HPDE6-E6E7 (cell line): ENCODE results near the gene KIAA0586.
A peak's percentile ranks its signal among the peaks of the same experiment; 100 is the strongest.
"Not testable (repeated sequence)": the region's sequence is repeated elsewhere in the genome, so short reads cannot be mapped to it uniquely, and the experiment has no call there.

Experiments
- DNase-seq: peaks from one replicate; pipeline ENCODE4 v3.0.0; 2011; ENCODE audit warnings: missing footprints; ENCODE audit errors: extremely low spot score

Gene KIAA0586

DNA sequence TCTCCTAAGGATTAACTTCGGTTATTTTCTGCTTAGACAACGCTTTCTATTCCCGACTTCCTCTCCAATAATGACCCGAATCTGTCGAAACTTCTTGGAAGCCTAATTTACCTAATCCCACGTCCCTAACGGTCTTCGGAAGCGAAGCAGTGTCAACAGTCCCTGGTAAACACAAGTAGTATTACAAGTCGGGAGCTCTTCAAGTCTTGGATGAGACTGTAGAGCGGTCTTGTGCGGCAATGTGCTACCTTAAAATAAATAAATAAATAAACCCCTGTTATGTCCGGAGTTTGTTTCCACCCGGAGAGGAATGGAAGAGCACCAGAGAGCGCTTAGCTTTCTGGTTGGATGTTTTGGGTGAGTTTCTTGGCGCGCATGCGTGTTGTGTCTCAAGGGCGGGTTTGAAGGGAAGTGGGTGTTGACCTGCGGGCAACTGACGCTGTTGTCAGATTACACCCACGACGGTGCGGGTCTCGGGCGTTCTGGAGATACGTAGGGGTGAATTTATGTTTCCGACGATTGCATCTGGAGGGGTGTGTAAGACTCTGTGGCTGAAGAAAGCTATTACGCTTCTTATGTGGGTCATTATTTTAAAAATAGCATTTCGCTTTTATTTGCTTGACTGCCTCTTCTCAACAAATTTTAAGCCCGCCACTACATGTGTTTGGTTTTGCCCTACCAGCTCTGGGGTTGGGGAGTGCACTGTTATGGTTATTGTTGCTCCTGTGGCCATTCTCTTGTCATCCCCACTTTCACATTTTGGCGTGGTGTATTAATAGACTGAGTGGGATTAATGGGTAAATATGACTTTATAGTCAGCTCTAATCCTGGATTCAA, at the start of gene KIAA0586, which contains the start of gene TIMM9:
TSS of gene KIAA0586 (plus strand) at position 439 of the 837 bp plus-strand sequence. CDS start 546 bp downstream, outside the sequence.
TSS of gene TIMM9 (minus strand) at position 251 of the 837 bp plus-strand sequence. CDS start 15,586 bp downstream, outside the sequence.
- peak; percentile 91 for DNase-seq

DNA sequence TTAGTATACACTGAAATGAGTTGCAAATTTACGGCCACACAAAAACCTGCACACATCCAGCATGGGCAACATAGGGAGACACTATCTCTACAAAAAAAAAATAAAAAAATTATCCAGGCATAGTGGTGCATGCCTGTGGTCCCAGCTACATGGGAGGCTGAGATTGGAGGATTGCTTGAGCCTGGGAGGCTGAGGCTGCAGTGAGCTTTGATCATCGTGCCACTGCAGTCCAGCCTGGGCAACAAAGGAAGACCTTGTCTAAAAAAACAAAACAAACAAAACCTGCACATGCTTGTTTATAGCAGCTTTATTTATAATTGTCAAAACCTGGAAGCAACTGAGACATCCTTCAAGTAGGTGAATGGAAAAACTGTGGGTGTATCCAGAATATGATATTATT, 36.7 kb upstream of the KIAA0586 start:
- DNase-seq = no peak

DNA sequence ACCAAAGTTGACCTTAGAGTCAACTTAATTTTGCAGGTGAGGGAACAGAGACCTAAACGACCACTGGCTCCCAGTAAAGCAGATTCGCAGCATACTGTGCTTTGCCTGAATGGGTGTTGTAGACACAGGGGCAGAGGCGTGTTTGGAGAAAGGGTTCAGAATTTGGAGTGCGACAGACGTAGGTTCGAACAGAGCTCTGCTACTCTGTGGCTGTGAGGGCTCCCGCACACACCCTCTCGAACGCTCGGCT, 32.0 kb upstream of the KIAA0586 start:
- no peak for DNase-seq

DNA sequence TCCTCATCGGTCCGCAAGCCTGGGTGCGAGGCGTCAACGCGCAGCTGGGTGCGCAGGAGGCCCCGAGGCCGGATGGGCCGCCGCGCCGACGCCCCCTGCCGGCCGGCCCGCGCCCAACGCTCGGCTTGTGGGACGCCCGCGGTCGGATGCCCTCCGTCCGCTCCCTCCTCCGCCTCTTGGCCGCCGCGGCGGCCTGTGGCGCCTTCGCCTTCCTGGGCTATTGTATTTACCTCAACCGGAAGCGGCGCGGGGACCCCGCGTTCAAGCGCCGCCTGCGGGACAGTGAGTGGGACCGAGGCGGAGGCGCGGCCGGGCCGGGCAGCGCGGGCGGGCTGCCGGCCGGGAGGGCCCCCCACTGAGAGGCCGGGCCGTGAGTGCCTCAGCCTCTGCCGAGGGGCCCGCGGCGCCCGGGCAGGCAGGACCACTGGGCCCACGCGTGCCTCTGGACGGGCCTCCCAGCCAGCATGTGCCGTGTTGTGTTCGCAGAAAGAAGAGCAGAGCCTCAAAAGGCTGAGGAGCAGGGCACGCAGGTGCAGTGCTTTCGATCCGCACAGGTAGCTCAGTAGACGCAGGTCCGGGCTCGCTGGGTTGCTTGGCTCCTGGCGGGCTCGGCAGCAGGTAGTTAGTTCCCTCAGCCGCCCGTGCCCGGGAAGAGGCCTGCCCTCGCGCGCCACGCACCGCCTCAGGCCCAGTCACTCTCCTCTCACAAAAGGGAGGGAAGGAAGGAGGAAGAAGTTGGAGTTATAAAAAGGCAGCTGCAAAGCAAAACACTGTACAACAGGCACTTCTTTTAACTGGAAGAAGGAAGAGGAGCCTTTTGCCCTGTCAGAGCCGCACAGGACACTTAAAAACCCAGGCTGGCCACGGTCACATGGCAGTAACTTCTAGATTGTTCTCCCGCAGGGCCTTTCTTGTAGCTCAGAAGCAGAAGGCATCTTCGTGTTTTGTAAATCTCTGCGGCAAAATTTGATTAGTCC, 31.4 kb upstream of the KIAA0586 start, which contains the start of gene TOMM20L:
TSS of gene TOMM20L (plus strand) at position 119 of the 977 bp plus-strand sequence. CDS start at position 147, 28 bp downstream.
- peak; percentile 78 for DNase-seq

DNA sequence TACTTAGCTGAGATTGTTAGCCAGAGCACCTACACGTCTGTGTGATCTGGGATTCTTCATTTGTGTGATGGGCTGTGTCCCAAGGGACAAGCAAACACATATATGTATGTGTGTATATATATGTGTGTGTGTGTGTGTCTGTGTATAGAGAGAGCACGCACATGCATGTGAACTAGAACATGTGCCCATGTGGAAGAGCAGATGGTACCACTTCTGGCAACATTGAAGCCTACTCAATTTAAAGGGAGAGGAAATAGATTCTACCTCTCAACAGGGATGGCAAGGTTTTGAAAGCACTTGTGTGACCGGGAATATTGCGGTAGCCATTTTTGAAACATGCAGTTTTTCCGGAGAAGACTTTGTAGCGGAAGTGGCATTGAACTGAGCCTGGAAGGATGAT, 30.4 kb upstream of the KIAA0586 start:
- DNase-seq = no peak

DNA sequence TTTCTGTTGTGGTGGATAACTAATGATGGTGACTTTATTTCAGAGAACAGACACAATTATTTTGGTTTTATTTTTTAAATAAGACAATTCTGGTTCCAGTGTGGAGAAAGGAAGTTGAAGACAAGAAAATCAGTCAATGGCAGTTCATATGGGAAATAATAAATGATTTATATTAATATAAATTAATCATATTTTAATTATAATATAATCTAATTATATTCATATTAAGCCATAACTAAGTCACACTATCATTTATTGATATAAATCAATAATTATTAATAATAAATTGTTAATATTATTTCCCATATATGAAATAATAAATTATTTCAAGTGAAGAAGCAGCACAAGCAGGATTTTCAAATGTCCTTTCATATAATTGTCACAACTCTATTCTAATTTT, 29.0 kb upstream of the KIAA0586 start:
- DNase-seq = no peak

DNA sequence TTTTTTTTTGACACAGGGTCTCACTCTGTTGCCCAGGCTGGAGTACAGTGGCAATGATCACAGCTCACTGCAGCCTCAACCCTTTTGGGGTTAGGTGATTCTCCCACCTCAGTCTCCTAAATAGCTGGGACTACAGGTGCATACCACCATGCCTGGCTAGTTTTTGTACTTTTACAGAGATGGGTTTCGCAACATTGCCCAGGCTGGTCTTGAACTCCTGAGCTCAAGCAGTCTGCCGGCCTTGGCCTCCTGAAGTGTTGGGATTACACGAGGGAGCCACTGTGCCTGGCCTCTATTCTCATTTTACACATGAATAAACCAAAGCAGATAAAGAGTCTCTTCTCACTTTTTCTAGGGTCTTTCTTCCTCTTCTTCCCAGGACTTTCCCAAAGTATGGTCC, 28.6 kb upstream of the KIAA0586 start:
- DNase-seq = no peak

DNA sequence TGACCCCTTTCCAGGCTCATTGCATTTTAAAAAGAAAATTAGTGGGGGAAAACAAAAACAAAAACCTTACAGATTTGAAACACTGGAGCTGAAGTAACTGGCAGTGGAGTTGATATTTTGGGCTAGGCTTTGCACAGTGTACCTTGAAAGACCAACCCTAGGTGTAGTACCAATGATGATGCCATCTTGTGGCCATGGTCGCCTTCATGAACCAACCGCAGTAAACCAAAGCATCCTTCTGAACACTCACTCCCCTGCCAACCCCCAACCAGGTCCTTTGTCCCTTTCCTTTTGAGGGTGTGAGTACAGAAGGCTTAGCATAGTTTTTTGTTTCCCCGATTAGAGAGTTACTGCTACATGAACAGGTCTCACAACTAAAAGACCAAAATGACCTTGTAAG, 25.9 kb upstream of the KIAA0586 start:
- no peak for DNase-seq

DNA sequence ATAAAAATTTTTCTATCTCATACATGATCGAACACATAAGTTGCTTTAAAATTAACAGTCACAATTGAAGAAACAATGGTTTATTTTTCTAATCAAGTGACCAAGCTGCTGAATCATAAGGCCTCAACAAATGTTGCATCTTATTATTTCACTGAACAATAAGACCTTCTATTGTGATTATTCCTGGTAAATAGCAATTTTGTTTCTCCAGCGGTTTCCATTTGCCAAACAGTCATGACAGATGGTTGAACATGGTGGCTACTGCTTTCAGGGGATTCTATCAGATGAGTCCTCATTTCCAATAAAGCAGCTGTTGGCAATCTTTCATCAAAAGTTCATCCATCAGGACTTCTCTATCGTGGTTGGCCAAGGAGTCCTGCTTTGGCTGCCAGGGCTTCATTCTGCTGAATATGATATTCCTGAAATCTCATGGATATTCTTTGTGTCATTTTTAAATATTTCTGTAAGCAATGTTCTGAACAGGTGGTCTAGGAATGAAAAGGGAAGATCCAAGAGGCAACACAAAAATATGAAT, 18.8 kb upstream of the KIAA0586 start:
- DNase-seq = no peak

DNA sequence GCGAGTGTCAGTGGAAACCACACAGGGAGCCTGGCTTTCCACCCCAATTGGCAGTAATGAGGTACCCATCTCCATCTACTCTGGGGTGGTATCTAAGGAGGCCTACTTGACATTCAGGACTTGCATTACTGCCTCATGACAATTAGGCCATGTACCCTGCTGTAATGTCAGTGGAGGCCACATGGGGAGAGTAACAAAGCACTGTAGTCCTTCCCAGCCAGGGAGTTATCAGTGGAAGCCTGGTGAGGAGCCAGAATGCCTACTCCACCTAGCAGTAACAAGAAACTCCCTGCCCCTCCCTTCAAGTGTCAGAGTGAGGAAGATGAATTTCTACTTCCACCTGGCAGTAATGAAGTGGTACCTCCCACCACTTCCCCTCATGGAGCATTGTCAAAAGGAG, 12.7 kb upstream of the KIAA0586 start:
- DNase-seq = no peak

DNA sequence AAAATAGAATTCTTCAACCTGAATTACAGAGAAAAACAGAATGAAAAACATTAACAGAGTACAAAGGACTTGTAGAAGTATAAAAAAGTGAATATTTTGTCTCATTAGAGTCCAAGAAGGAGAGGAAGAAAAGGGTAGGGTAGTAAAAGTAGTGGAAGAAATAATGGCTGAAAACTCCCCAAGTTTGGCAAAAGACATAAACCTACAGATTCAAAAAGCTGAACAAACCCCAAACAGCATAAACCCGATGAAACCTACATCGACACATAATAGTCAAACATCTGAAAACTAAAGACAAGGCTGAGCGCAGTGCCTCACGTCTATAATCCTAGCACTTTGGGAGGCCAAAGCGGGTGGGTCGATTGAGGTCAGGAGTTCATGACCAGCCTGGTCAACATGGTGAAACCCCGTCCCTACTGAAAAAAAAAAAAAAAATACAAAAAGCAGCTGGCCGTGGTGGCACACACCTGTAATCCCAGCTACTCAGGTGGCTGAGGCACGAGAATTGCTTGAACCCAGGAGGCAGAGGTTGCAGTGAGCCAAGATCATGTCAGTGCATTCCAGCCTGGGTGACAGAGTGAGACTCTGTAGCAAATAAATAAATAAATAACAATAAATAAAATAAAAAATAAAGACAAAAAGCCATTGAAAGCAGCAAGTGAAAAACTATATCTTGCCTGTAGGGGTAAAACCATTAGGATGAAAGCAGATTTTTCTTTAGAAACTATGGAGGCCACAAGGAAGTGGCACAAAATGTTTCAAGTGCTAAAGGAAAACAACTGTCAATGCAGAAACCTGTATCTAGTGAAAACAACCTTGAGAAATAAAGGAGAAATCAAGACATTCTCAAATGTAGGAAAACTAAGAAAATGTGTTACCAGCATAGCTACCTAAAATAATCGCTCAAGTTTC, 11.6 kb upstream of the KIAA0586 start:
- no peak for DNase-seq

DNA sequence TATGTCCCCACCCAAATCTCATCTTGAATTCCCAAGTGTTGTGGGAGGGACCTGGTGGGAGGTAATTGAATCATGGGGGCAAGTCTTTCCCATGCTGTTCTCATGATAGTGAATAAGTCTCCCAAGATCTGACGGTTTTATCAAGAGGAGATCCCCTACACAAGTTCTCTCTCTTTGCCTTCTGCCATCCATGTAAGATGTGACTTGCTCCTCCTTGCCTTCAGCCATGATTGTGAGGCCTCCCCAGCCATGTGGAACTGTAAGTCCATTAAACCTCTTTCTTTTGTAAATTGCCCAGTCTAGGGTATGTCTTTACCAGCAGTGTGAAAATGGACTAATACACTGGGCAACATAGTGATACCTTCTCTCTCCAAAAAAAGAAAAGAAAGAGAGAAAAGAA, 10.6 kb upstream of the KIAA0586 start:
- DNase-seq = not testable (repeated sequence)

DNA sequence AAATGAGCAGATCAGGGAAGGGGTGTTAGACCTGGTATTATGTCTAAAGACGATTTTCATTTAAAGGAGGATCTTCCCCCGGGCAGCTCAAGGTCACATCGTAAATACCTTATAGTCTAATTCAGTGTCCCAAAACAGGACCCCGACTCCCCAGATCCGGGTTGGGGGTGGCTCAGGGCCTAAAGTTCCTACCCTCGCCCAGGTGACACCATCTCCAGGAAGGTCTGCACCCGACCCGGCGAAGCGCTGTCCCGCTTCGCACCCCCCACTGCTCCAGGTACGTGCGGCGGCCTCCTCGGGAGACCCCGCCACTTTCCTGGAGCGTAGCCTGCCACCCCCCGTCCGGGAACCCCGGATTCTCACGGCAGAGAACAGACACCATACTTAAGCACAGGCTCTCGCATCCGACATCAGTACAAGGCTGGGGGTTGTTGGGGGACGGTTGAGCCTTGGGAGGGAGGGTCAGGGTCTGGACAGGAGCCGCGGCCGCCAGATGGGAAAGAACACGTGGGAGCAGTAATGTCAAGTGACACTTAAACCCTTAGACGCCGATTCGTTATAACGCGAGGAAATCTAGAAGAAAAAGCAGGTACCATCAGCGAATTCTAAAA, 744 bp upstream of the KIAA0586 start:
- DNase-seq = no peak

DNA sequence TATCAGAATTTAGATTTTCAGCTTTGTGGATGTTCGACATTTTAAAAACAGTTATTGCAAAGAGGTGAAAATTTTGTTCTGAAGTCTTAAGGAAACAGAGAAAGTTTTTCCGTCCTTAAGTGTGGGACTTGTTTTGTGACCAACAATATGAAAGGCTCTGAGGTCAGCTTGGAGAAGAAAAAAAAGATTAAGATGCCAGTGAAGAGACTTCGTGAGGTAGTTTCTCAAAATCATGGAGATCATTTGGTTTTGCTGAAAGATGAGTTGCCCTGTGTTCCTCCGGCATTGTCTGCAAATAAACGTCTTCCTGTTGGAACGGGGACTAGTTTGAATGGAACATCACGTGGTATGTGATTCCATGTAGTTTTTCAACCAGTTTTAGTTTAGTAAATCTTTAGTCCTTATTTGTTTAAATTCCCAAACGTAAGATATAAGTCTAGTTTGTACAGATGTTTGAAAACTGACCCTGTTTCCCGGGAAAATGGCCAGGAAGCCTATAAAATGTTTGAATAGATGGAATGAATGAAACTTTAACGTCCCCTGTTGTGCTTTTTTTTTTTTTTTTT, 682 bp downstream of the KIAA0586 start:
- DNase-seq = no peak

DNA sequence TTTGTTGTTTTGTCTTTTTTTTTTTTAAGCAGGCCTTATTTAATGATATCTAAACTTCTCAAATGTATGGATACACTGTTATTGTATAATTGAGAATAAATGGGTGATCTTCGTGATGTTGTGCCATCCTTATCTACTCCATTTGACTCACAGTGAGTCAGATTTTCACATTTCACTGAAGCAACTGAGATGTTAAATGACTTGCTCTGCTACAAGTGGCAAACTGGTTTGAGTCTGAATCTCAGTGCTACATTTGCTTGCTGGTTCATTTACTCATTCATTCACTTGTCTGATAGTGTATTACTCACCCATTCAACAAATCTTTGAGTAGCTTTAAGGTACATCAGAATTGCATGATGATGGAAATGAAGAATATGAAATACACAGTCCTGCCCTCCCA, 2.6 kb downstream of the KIAA0586 start:
- DNase-seq = no peak

DNA sequence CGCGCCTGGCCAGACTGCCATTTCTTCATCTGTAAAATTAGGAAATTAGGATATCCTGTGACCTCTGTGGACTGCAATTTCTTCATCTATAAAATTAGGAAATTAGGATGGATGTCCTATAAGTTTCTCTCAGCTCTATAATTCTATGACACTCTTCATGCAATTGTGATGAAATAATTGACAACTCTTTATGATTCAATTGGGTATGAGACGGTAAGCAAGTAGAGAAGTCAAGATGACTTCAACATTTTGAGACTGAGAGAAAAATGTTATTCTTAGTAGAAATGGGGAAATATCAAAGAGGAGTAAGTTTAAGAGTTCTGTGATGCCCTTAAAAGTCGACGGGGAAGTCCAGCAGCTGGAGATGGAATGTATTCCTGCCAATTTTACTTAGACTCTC, 12.0 kb downstream of the KIAA0586 start:
- DNase-seq = no peak

DNA sequence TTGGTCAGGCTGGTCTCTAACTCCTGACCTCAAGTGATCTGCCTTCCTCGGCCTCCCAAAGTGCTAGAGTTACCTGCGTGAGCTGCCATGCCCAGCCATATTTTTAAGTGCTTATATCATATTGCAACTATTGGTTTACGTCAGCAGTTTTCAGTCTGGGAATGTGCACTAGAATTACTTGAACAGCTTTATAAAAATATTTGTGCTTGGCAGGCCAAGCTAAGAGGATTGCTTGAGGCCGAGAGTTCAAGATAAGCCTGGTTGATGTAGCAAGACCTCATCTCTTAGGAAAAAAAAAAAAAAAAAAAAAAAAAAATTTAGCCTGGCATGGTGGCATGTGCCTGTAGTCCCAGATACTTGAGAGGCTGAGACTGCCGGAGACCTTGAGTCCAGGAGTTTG, 17.1 kb downstream of the KIAA0586 start:
- no peak for DNase-seq

DNA sequence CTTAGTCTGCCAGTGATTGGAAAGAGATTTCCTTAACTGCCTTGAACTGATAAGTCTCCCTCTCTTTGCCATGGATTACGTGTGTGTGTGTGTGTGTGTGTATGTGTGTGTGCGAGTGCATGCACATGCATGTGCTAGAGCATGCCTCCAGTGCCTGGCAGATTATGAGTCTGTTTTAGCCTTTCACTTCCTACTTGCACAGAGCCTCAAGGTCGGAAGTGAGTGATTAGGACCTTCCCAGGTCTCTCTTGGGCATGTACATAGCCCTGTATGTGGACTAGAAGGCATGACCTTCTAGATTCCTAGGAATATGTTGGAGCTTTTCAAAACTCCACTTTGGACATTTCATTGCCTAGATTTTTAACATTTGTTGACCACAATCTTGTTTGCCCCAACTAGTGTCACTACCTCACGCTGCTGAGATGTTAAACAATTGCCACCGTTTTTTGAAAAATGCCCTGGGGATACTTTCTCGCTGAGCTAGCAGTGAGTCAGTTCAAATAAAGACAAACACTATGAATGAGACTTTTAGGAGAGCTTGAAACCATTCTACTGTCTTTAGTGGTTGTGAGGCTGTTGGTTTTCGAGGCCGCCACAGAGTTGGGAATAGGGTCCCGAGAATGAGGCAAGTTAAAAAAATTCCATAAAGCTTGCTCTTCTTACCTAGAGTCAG, 28.2 kb downstream of the KIAA0586 start:
- DNase-seq = peak; percentile 76

DNA sequence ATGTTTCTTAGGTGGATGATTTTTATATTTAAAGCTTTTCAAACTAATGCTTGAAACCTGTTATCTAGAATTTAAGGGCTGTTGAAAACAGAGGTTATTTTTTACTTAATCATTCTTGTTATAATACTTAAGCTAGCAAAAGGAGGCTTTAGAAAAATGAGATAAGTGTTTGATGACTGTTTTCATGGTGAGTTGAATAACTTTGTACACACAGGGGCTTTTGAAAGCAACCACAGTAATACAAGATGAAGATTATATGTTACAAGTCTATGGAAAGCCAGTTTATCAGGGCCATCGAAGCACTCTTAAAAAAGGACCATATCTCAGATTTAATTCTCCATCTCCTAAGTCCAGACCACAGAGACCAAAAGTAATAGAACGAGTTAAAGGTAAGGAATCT, 33.3 kb downstream of the KIAA0586 start:
- no peak for DNase-seq

DNA sequence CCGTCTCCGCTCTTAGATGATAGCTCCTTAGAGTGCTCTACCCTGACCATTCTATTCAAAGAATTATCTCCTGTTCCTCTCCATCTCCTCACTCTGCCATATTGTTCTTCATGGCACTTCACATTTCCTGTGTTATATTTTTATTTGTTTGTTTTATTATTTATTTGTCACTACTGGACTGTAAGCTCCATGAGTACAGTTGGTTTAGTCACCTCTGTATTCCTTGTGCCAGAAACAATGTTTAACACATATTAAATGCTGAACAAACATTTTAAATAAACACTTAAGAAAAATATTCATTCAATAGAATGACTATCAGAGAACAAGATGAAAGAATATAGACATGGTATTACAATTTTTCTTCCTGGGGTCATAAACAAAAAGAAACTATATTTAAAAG, 35.6 kb downstream of the KIAA0586 start:
- DNase-seq = no peak
